Tibial nerve (tissue), 4 donors: ENCODE results near the gene KHDRBS2. TPM values are rescaled to one million over a fixed set of nuclear protein-coding genes. Genes with fewer than 3 reads are reported as not detected.

Source experiments
- DNase-seq, 2 donors: peaks; one replicate each; pipeline ENCODE4 v3.0.0-alpha.2; 2019; ENCODE audit warnings: low spot score in 2 of 2
- H3K27ac ChIP-seq, 4 donors: fragments of 200-600 bp; sonication (generic) in 3 of 4; one replicate each; pipeline ENCODE4 v1.5.1; 2017 to 2019; ENCODE audit warnings: mild to moderate bottlenecking in 1 of 4
- H3K27me3 ChIP-seq, 2 donors: fragments of 200-600 bp; sonication (generic) in 1 of 2; one replicate each; pipeline versions ENCODE4 v1.5.1 to v1.6.0; 2017 to 2019
- H3K36me3 ChIP-seq, 3 donors: fragments of 200-600 bp; sonication (generic); one replicate each; pipeline ENCODE4 v1.5.1; 2018 to 2019
- H3K4me1 ChIP-seq, 4 donors: fragments of 200-600 bp; sonication (generic) in 3 of 4; one replicate each; pipeline ENCODE4 v1.5.1; 2017 to 2019
- H3K4me3 ChIP-seq, 4 donors: fragments of 200-600 bp; sonication (generic) in 3 of 4; one replicate each; pipeline ENCODE4 v1.5.1; 2017 to 2019; ENCODE audit warnings: mild to moderate bottlenecking in 1 of 4, moderate library complexity in 1 of 4
- H3K9me3 ChIP-seq, 4 donors: fragments of 200-600 bp; sonication (generic) in 3 of 4; one replicate each; pipeline ENCODE4 v1.5.1; 2017 to 2019
- CTCF ChIP-seq, 5 experiments: fragments of 200-600 bp in 3 of 5; fragments of 450-650 bp in 2 of 5; sonication (generic) in 3 of 5; IDR thresholded peaks; one replicate each; pipeline ENCODE4 v1.5.1; 2016 to 2019; ENCODE audit warnings: antibody characterized with exemption in 5 of 5, mild to moderate bottlenecking in 3 of 5, moderate library complexity in 2 of 5
- EP300 ChIP-seq, 2 donors: sonication (generic); formaldehyde crosslinking; IDR thresholded peaks; one replicate each; pipeline ENCODE4 v1.6.1; 2017; ENCODE audit warnings: antibody characterized with exemption in 2 of 2, mild to moderate bottlenecking in 1 of 2
- POLR2A ChIP-seq, 2 donors: fragments of 450-650 bp; IDR thresholded peaks; one replicate each; pipeline ENCODE4 v1.6.1; 2017; ENCODE audit warnings: antibody characterized with exemption in 2 of 2, mild to moderate bottlenecking in 2 of 2, moderate library complexity in 2 of 2
- WGBS, 2 donors: methylation state at CpG; one replicate each; pipeline ENCODE4 v1.1.5; 2018; 5-methylcytosine and 5-hydroxymethylcytosine counted together
- total RNA-seq, 4 donors: library from RNA; depleted of rRNA; stranded (reverse); fragments of >200 nt; gene quantifications; one replicate each; pipeline ENCODE4 v1.1.0, GENCODE V29; 2016

The KHDRBS2 gene
- total RNA-seq, 4 donors from 2014 or later, result 0.21 to 3.3 (median 0.22) TPM; not detected in 1

DNA sequence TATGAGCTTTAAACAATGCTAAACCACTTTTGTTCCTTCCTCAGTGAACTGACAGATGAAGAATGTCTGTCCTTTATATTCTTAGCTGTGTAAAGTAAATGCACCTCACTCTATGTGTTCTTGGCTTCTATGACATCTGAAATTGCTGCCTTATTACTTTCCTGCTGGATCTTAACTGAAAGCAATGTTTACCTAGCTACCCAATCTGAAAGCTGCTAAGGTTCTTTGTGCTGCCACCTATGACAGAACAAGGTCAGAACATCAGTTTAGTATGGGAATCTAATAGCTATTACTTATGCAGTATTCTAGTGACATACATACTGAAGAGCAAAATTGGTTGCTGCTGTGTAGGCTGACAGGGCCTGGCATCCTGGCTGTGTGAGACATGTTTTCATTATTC is 444.1 kb downstream of the KHDRBS2 start:
- DNase-seq, result no peak
- H3K27ac ChIP-seq, result no peak overlapping the region
- H3K4me3 ChIP-seq, result no peak overlapping the region
- no peaks in the 10 kb centered on the region for H3K9me3 ChIP-seq
- TF ChIP-seq EP300 (IDR thresholded peaks at IDR 0.05) (no peak), CTCF (IDR thresholded peaks at IDR 0.05) (no peak), POLR2A (IDR thresholded peaks at IDR 0.05) (no peak)
- no peaks in the 10 kb centered on the region for H3K27me3 ChIP-seq
- H3K36me3 ChIP-seq, result no peaks in the 10 kb centered on the region
- H3K4me1 ChIP-seq, result no peaks in the 10 kb centered on the region

DNA sequence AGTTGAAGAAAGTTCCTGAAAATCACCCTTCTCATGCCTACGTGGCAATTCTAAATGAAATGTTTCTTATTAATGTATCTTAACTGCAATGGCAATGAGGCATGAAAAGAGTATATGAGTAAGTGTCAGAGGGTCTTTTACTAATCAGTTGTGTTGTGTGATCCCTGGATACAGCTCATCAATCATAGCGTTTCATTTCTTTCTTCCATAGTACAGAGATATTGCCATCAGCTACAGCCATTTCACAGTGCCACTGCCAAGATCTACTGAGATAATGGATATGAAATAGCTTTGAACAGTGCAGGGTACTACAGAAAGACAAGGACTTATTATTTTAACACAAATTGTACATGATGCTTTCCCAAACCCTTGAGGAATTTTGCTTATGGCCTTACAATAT is 450.8 kb downstream of the KHDRBS2 start:
- H3K36me3 ChIP-seq, result no peaks in the 10 kb centered on the region
- no peak for TF ChIP-seq CTCF (IDR thresholded peaks at IDR 0.05)
- TF ChIP-seq POLR2A (IDR thresholded peaks at IDR 0.05), result no peak
- no peak for TF ChIP-seq EP300 (IDR thresholded peaks at IDR 0.05)
- no peaks in the 10 kb centered on the region for H3K9me3 ChIP-seq
- H3K27me3 ChIP-seq, result no peaks in the 10 kb centered on the region
- 70 to 72% methylated on average over 2 of the region's 2 CpGs for WGBS, 2 donors
- no peaks in the 10 kb centered on the region for H3K4me1 ChIP-seq
- DNase-seq, result no peak
- H3K4me3 ChIP-seq, result no peak overlapping the region
- no peak overlapping the region for H3K27ac ChIP-seq

DNA sequence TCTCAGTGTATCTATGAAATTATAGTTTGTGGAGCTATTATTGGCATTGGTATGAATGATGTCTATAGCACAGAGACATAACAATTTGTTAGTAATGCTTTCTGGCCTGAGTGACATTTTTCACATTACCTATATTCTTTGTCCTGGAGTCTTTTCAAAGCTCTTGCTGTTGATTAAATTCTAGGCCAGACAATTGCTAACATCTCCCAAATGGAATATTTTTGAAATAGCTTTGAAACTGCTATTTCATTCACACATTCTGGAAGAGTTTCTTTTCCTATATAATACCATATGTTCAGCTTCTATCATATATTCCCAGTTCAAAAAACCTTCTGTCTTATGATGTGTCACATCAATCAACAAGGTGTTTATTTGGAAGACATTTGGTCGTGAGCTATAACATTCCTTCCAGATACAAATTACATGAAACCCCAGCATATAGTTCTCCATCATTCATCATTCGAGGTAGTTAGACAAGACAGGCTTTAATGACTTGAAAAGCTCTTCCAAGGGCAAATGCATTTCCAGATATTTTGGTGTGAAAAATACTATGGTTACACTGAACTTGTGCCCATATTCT is 452.8 kb downstream of the KHDRBS2 start:
- DNase-seq, result no peak
- TF ChIP-seq EP300 (IDR thresholded peaks at IDR 0.05) (no peak), CTCF (IDR thresholded peaks at IDR 0.05) (no peak), POLR2A (IDR thresholded peaks at IDR 0.05) (no peak)
- Histone ChIP-seq H3K9me3 (no peaks in the 10 kb centered on the region), H3K4me1 (no peaks in the 10 kb centered on the region), H3K4me3 (no peak overlapping the region), H3K27me3 (no peaks in the 10 kb centered on the region), H3K36me3 (no peaks in the 10 kb centered on the region), H3K27ac (no peak overlapping the region)
- WGBS, 2 donors, result 60 to 66% methylated on average over 2 of the region's 2 CpGs

- no peak overlapping the region for H3K4me3 ChIP-seq
- no peak overlapping the region for H3K27ac ChIP-seq
- H3K9me3 ChIP-seq, result no peaks in the 10 kb centered on the region
- no peaks in the 10 kb centered on the region for H3K4me1 ChIP-seq
- H3K27me3 ChIP-seq, result no peaks in the 10 kb centered on the region
- no peak for DNase-seq
- WGBS, 2 donors, result 46 to 58% methylated on average over 2 of the region's 2 CpGs
- no peak for TF ChIP-seq EP300 (IDR thresholded peaks at IDR 0.05)
- no peak for TF ChIP-seq CTCF (IDR thresholded peaks at IDR 0.05)
- TF ChIP-seq POLR2A (IDR thresholded peaks at IDR 0.05), result no peak
- no peaks in the 10 kb centered on the region for H3K36me3 ChIP-seq
Observed at GRCh38 chr6:61817716-61818115, 468.3 kb downstream of the KHDRBS2 start.

GRCh38 chr6:61810047-61810446 is 476.0 kb downstream of the KHDRBS2 start:
- TF ChIP-seq CTCF (IDR thresholded peaks at IDR 0.05) (no peak), POLR2A (IDR thresholded peaks at IDR 0.05) (no peak), EP300 (IDR thresholded peaks at IDR 0.05) (no peak)
- Histone ChIP-seq H3K27me3 (no peaks in the 10 kb centered on the region), H3K27ac (no peak overlapping the region), H3K36me3 (no peaks in the 10 kb centered on the region), H3K9me3 (no peaks in the 10 kb centered on the region), H3K4me1 (no peaks in the 10 kb centered on the region), H3K4me3 (no peak overlapping the region)
- 57 to 75% methylated on average over 3 of the region's 3 CpGs for WGBS, 2 donors
- no peak for DNase-seq
